ENCODE results near the gene OR2V1.
A peak's percentile ranks its signal among the peaks of the same experiment; 100 is the strongest.
"Not testable (repeated sequence)": the region's sequence is repeated elsewhere in the genome, so short reads cannot be mapped to it uniquely, and the experiment has no call there.

OR2V1 gene

GRCh38 chr5:181160152-181160754 lies 29.3 kb upstream of the OR2V1 start:
- DNase-seq (ENCODE audit: low read depth in 2 of 2): peak; percentile 62 to 76

- DNase-seq (ENCODE audit: low read depth in 2 of 2): peak; percentile 96
Measured at GRCh38 chr5:181159286-181160151, 28.6 kb upstream of the OR2V1 start.

- DNase-seq (ENCODE audit: low read depth in 2 of 2): no peak
Measured at GRCh38 chr5:181158869-181159268, 27.9 kb upstream of the OR2V1 start.

GRCh38 chr5:181156758-181157157 lies 25.8 kb upstream of the OR2V1 start:
- no peak for DNase-seq (ENCODE audit: low read depth in 2 of 2)

GRCh38 chr5:181153814-181154213 lies 22.8 kb upstream of the OR2V1 start:
- DNase-seq (ENCODE audit: low read depth in 2 of 2): no peak

GRCh38 chr5:181152406-181152805 lies 21.4 kb upstream of the OR2V1 start:
- DNase-seq (ENCODE audit: low read depth in 2 of 2): no peak

GRCh38 chr5:181151146-181151545 lies 20.2 kb upstream of the OR2V1 start:
- DNase-seq (ENCODE audit: low read depth in 2 of 2): no peak

- no peak for DNase-seq (ENCODE audit: low read depth in 2 of 2)
Measured at GRCh38 chr5:181149806-181150733, 19.1 kb upstream of the OR2V1 start.

- no peak for DNase-seq (ENCODE audit: low read depth in 2 of 2)
Measured at GRCh38 chr5:181149355-181149754, 18.4 kb upstream of the OR2V1 start.

- DNase-seq (ENCODE audit: low read depth in 2 of 2): not testable (repeated sequence)
Measured at GRCh38 chr5:181146927-181147636, 16.1 kb upstream of the OR2V1 start, which contains the start of gene OR2V2. Gene OR2V2 (plus strand): TSS chr5:181147586. CDS start chr5:181154943, 7,357 bp downstream.

- DNase-seq (ENCODE audit: low read depth in 2 of 2): no peak
Measured at GRCh38 chr5:181145133-181145532, 14.2 kb upstream of the OR2V1 start.

- DNase-seq (ENCODE audit: low read depth in 2 of 2): no peak
Measured at GRCh38 chr5:181142054-181142453, 11.1 kb upstream of the OR2V1 start.

- no peak for DNase-seq (ENCODE audit: low read depth in 2 of 2)
Measured at GRCh38 chr5:181140766-181141165, 9.8 kb upstream of the OR2V1 start.

GRCh38 chr5:181138258-181138657 lies 7.3 kb upstream of the OR2V1 start:
- DNase-seq (ENCODE audit: low read depth in 2 of 2): no peak

- DNase-seq (ENCODE audit: low read depth in 2 of 2): no peak
Measured at GRCh38 chr5:181136361-181136955, 5.5 kb upstream of the OR2V1 start.

GRCh38 chr5:181134259-181134658 lies 3.3 kb upstream of the OR2V1 start:
- DNase-seq (ENCODE audit: low read depth in 2 of 2): no peak

GRCh38 chr5:181133610-181134231 lies 2.8 kb upstream of the OR2V1 start:
- no peak for DNase-seq (ENCODE audit: low read depth in 2 of 2)

- no peak for DNase-seq (ENCODE audit: low read depth in 2 of 2)
Measured at GRCh38 chr5:181133083-181133482, 2.1 kb upstream of the OR2V1 start.

GRCh38 chr5:181131514-181131913 lies 545 bp upstream of the OR2V1 start:
- DNase-seq (ENCODE audit: low read depth in 2 of 2): no peak

- not testable (repeated sequence) for DNase-seq (ENCODE audit: low read depth in 2 of 2)
Measured at GRCh38 chr5:181130081-181130480, 888 bp downstream of the OR2V1 start.

GRCh38 chr5:181129601-181130000 lies 1.4 kb downstream of the OR2V1 start:
- no peak for DNase-seq (ENCODE audit: low read depth in 2 of 2)

All from stimulated activated CD4-positive, alpha-beta T cell treated with anti-CD3 and anti-CD28 coated beads, Interleukin-1b, Interleukin-23, amount 100 ng/mL, for 4 hours (primary cell).